ENCODE data around the gene NBAS. TPM values are rescaled to one million over a fixed set of nuclear protein-coding genes. Genes with fewer than 3 reads are reported as not detected.
A peak's percentile ranks its signal among the peaks of the same experiment; 100 is the strongest.

The NBAS gene
- polyA plus RNA-seq, 1 of the 3 experiments (the other 2 are of a cell fraction) = 12.0 TPM

DNA sequence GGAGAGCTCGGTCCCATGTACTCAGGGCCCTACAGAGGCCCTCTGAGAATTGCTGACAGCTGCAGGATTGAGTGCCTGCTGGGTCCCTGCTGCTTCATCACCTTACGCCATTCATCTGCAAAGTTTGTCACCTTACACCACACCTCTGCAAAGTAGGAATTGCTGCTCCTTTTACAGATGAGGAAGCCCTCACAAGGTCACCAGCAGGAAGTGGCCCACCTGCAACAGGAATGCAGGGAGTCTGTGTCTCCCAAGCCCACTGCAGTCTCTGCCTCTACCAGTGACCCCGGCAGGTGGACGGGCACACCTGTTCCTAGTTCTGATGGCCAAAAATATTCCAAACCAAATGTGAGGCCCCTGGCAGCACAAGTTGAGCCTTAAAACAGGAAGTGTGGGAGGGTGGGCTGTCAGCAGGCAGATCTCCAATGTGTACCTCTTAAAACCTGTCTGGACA, 441.4 kb downstream of the NBAS start:
- no peaks in the 10 kb centered on the region for H4K20me1 ChIP-seq (ENCODE audit: insufficient read depth)
- H3K36me3 ChIP-seq (replicated peaks in 1 of 2; ENCODE audit: control insufficient read depth in 1 of 2, insufficient read depth in 2 of 2, low read length in 1 of 2) = no peaks in the 10 kb centered on the region
- ChIA-PET POLR2A (no interaction called here), CTCF (no interaction called here)
- DNase-seq = no peak
- no peaks in the 10 kb centered on the region for H3K4me1 ChIP-seq (ENCODE audit: control insufficient read depth in 1 of 2, insufficient read depth in 2 of 2, low read depth in 1 of 2, low read length in 1 of 2)
- no peaks in the 10 kb centered on the region for H3K79me2 ChIP-seq (ENCODE audit: insufficient read depth)
- H3K4me2 ChIP-seq = no peak overlapping the region
- no peaks in the 10 kb centered on the region for H3F3A ChIP-seq (replicated peaks; ENCODE audit: insufficient read depth)
- 68% methylated on average over 4 of the region's 4 CpGs for WGBS (ENCODE audit: low lambda C conversion rate)
- TF ChIP-seq, protein P1, sequence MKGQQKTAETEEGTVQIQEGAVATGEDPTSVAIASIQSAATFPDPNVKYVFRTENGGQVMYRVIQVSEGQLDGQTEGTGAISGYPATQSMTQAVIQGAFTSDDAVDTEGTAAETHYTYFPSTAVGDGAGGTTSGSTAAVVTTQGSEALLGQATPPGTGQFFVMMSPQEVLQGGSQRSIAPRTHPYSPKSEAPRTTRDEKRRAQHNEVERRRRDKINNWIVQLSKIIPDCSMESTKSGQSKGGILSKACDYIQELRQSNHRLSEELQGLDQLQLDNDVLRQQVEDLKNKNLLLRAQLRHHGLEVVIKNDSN (IDR thresholded peaks at IDR 0.05; ENCODE audit: borderline replicate concordance, low read depth) = no peak
- TF ChIP-seq RCOR1 (IDR thresholded peaks at IDR 0.05; ENCODE audit: low read length) (no peak), RXRA (IDR thresholded peaks at IDR 0.05; ENCODE audit: borderline replicate concordance, low read depth) (no peak), EP300 (IDR thresholded peaks at IDR 0.05; ENCODE audit: borderline replicate concordance in 1 of 2, low read depth in 1 of 2, low read length in 1 of 2) (no peak), SIN3A (IDR thresholded peaks at IDR 0.05; ENCODE audit: borderline replicate concordance, low read depth, low read length) (no peak), RAD21 (IDR thresholded peaks at IDR 0.05; ENCODE audit: low read length) (no peak), NRF1 (IDR thresholded peaks at IDR 0.05; ENCODE audit: low read depth, low read length) (no peak)
- no peak overlapping the region for H3K27ac ChIP-seq (ENCODE audit: low read depth in 2 of 2, low read length in 1 of 2)
- H3K27me3 ChIP-seq (ENCODE audit: insufficient read depth) = no peaks in the 10 kb centered on the region
- H3K4me3 ChIP-seq (ENCODE audit: low read depth in 2 of 2, low read length in 1 of 2) = no peak overlapping the region
- H2AFZ ChIP-seq (ENCODE audit: low read depth) = no peak overlapping the region
- no peak overlapping the region for H3K9ac ChIP-seq
- no peaks in the 10 kb centered on the region for H3K9me3 ChIP-seq
- H3K9me2 ChIP-seq = no peaks in the 10 kb centered on the region

DNA sequence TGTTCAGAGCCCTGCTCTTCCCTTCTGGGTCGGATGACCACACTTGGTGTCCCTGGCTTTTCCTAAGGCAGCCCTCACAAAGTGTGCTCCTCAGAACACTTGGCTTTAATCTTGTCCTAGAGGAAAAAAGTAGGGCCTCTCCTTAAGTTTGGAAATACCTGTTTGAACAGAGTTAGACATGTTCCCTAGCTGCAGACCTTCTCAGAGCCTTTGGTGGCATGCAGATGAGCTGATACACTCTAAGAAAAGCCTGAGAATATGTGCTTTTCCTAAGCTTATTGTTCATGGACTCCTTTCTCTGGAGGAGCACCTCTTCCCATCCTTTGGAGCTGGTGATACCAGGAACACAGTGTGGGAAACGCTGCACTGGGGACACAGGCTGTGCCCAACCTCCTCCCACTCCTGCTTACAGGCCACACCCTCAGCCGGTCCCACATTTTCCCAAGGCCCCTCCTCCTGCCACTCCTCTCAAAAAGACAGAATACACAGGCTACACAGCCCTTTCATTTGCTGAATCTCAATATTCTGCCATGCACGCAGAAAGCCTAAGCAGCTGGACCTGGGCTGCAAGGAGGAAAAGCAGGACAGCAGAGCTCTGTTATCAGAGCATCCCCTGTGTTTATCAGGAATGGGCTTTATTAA, 443.6 kb downstream of the NBAS start:
- no peaks in the 10 kb centered on the region for H4K20me1 ChIP-seq (ENCODE audit: insufficient read depth)
- H3K4me3 ChIP-seq (ENCODE audit: low read depth in 2 of 2, low read length in 1 of 2) = no peak overlapping the region
- peak; percentile 35 for DNase-seq
- no peaks in the 10 kb centered on the region for H3F3A ChIP-seq (replicated peaks; ENCODE audit: insufficient read depth)
- CTCF ChIA-PET = interaction anchor here (0.6 to 1.0 kb wide), 4 partner anchors 12 to 211 kb away, joined by 3 to 4 read pairs (median 3); no protein-coding TSS in a partner anchor
- H3K79me2 ChIP-seq (ENCODE audit: insufficient read depth) = no peaks in the 10 kb centered on the region
- 29% methylated on average over 4 of the region's 4 CpGs for whole genome bisulfite sequencing (ENCODE audit: low lambda C conversion rate)
- H2AFZ ChIP-seq (ENCODE audit: low read depth) = no peak overlapping the region
- H3K27me3 ChIP-seq (ENCODE audit: insufficient read depth) = no peaks in the 10 kb centered on the region
- H3K9me2 ChIP-seq = no peaks in the 10 kb centered on the region
- H3K36me3 ChIP-seq (replicated peaks in 1 of 2; ENCODE audit: control insufficient read depth in 1 of 2, insufficient read depth in 2 of 2, low read length in 1 of 2) = no peaks in the 10 kb centered on the region
- no peak overlapping the region for H3K9ac ChIP-seq
- no peak overlapping the region for H3K4me2 ChIP-seq
- H3K9me3 ChIP-seq = peaks cover 3% of the 10 kb centered on the region; the same call in 1 of the 2 replicates
- no peak overlapping the region for H3K27ac ChIP-seq (ENCODE audit: low read depth in 2 of 2, low read length in 1 of 2)
- no peaks in the 10 kb centered on the region for H3K4me1 ChIP-seq (ENCODE audit: control insufficient read depth in 1 of 2, insufficient read depth in 2 of 2, low read depth in 1 of 2, low read length in 1 of 2)
- POLR2A ChIA-PET = interaction anchor here (0.8 kb wide), 1 partner anchor 30 kb away, joined by 3 read pairs; no protein-coding TSS in a partner anchor
- TF ChIP-seq CHD2 (IDR thresholded peaks at IDR 0.05; ENCODE audit: low read length, partially characterized antibody) (no peak), RFX5 (IDR thresholded peaks at IDR 0.05; ENCODE audit: low read length) (no peak), FOXM1 (IDR thresholded peaks at IDR 0.05; ENCODE audit: low read depth) (no peak), TAF1 (IDR thresholded peaks at IDR 0.05; ENCODE audit: borderline replicate concordance, low read depth, low read length) (no peak), SMC3 (IDR thresholded peaks at IDR 0.05; ENCODE audit: low read depth, low read length) (no peak), EP300 (IDR thresholded peaks at IDR 0.05; ENCODE audit: borderline replicate concordance in 1 of 2, low read depth in 1 of 2, low read length in 1 of 2) (no peak), RXRA (IDR thresholded peaks at IDR 0.05; ENCODE audit: borderline replicate concordance, low read depth) (no peak), FOSL2 (IDR thresholded peaks at IDR 0.05; ENCODE audit: borderline replicate concordance, low read depth) (no peak), TEAD4 (IDR thresholded peaks at IDR 0.05; ENCODE audit: borderline replicate concordance, insufficient read depth) (no peak), NRF1 (IDR thresholded peaks at IDR 0.05; ENCODE audit: low read depth, low read length) (no peak), MXI1 (IDR thresholded peaks at IDR 0.05; ENCODE audit: low read depth, low read length) (no peak), GATA2 (CRISPR knock-in tag; IDR thresholded peaks at IDR 0.05) (no peak; the same call in 1 of the 2 replicates)
- TF ChIP-seq, protein P2, sequence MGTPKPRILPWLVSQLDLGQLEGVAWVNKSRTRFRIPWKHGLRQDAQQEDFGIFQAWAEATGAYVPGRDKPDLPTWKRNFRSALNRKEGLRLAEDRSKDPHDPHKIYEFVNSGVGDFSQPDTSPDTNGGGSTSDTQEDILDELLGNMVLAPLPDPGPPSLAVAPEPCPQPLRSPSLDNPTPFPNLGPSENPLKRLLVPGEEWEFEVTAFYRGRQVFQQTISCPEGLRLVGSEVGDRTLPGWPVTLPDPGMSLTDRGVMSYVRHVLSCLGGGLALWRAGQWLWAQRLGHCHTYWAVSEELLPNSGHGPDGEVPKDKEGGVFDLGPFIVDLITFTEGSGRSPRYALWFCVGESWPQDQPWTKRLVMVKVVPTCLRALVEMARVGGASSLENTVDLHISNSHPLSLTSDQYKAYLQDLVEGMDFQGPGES (IDR thresholded peaks at IDR 0.05; ENCODE audit: low read depth, low read length) = no peak
- TF ChIP-seq, protein P3, sequence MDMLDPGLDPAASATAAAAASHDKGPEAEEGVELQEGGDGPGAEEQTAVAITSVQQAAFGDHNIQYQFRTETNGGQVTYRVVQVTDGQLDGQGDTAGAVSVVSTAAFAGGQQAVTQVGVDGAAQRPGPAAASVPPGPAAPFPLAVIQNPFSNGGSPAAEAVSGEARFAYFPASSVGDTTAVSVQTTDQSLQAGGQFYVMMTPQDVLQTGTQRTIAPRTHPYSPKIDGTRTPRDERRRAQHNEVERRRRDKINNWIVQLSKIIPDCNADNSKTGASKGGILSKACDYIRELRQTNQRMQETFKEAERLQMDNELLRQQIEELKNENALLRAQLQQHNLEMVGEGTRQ (IDR thresholded peaks at IDR 0.05; ENCODE audit: borderline replicate concordance, low read depth, low read length) = no peak
- TF ChIP-seq, protein P4, sequence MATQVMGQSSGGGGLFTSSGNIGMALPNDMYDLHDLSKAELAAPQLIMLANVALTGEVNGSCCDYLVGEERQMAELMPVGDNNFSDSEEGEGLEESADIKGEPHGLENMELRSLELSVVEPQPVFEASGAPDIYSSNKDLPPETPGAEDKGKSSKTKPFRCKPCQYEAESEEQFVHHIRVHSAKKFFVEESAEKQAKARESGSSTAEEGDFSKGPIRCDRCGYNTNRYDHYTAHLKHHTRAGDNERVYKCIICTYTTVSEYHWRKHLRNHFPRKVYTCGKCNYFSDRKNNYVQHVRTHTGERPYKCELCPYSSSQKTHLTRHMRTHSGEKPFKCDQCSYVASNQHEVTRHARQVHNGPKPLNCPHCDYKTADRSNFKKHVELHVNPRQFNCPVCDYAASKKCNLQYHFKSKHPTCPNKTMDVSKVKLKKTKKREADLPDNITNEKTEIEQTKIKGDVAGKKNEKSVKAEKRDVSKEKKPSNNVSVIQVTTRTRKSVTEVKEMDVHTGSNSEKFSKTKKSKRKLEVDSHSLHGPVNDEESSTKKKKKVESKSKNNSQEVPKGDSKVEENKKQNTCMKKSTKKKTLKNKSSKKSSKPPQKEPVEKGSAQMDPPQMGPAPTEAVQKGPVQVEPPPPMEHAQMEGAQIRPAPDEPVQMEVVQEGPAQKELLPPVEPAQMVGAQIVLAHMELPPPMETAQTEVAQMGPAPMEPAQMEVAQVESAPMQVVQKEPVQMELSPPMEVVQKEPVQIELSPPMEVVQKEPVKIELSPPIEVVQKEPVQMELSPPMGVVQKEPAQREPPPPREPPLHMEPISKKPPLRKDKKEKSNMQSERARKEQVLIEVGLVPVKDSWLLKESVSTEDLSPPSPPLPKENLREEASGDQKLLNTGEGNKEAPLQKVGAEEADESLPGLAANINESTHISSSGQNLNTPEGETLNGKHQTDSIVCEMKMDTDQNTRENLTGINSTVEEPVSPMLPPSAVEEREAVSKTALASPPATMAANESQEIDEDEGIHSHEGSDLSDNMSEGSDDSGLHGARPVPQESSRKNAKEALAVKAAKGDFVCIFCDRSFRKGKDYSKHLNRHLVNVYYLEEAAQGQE (IDR thresholded peaks at IDR 0.05; ENCODE audit: low read depth, low read length) = no peak
- TF ChIP-seq, protein P5, sequence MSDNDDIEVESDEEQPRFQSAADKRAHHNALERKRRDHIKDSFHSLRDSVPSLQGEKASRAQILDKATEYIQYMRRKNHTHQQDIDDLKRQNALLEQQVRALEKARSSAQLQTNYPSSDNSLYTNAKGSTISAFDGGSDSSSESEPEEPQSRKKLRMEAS (IDR thresholded peaks at IDR 0.05; ENCODE audit: low read depth) = no peak

All from SK-N-SH (cell line).